ENCODE results near the gene TXNDC2. TPM values are rescaled to one million over a fixed set of nuclear protein-coding genes. Genes with fewer than 3 reads are reported as not detected.

TXNDC2 gene
- total RNA-seq, 1 donor from 2014 or later: not detected

DNA sequence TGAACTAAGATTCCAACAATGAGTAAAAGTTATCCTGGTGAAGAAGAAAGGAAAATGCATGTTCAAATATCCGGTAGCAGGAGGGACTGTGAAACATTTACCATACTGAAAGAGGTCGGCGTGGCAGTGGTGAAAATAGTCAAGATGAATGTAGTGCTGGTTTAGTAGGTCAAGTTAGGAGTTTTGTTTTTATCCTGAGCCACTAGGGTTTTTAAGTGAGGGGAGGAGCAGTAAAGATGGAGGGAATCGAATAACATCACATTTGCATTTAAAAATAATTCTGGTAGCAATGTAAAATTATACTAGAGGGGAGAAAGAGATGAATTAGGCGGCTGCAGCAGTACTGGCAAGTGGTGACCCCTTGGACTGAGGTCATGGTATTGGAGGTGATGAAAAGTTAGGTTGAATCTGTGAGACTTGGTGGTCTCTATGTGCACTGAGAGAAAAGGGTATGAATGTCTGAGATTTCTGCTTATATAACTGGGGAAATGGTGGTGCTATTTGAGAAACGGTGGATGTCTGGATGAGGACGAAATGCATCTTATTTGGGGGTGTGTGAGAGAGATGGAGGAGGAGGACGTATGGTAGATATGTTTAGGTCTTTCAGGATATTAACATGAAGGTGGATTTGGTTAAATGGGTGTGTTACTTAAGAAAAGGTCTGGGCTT is 33.9 kb downstream of the TXNDC2 start:
- intact Hi-C loops (cut with DNase I): loop anchor here (10.0 kb wide), 3 partner anchors 585 to 815 kb away; partner anchors contain the start of genes ANKRD12, NDUFV2 and TWSG1

GRCh38 chr18:9922592-9923311 is 37.0 kb downstream of the TXNDC2 start:
- intact Hi-C loops (cut with DNase I): no loop called here
- H3K4me1 ChIP-seq: peaks cover 9 to 61% of the 10 kb centered on the region in 2 donors

More for the DNA sequence above, 33.9 kb downstream of the TXNDC2 start:
- Histone ChIP-seq H3K36me3 (no peaks in the 10 kb centered on the region), H3K4me1 (peaks cover 9 to 51% of the 10 kb centered on the region in 2 donors), H3K9me3 (no peaks in the 10 kb centered on the region), H3K27me3 (no peaks in the 10 kb centered on the region), H3K4me3 (no peak overlapping the region), H3K27ac (peak overlapping the region in 1 of 2 donors; percentile 11)
- TF ChIP-seq CTCF (IDR thresholded peaks at IDR 0.05): no peak
- DNase-seq (ENCODE audit: low spot score in 2 of 2): no peak

DNA sequence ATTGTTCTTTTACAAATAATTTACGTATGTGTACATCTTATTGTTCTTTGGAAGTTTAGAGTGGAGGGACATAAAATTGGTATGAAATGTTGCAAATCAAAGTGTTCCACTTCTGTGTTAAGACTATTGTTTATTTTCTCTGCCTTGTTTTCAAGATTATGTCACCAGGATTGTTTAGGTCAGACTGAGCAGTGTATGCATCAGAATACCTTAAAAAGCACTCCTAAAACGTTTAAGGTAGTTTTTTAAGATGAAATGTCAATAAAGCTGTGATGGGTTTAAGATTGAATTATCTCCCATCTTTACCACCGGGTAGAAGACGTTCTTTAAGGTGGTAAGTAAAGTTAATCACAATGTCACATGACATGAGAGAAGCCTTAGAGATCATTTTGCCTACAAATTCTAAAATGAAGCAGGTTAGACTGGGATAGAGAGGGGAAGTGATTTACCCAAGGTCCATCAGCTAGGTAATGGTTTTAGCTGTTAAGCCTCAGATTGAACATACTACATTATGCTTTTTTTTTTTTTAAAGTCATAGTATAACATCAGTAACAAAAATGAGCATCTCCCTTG is 38.7 kb downstream of the TXNDC2 start:
- intact Hi-C loops (cut with DNase I): no loop called here
- no peak for DNase-seq (ENCODE audit: low spot score in 2 of 2)
- Histone ChIP-seq H3K4me1 (peaks cover 0 to 61% of the 10 kb centered on the region in 2 donors), H3K36me3 (no peaks in the 10 kb centered on the region), H3K4me3 (peak overlapping the region in 1 of 2 donors; percentile 27), H3K9me3 (no peaks in the 10 kb centered on the region), H3K27me3 (no peaks in the 10 kb centered on the region), H3K27ac (peak overlapping the region; percentile 60 to 80)
- no peak for TF ChIP-seq CTCF (IDR thresholded peaks at IDR 0.05)

More at GRCh38 chr18:9922592-9923311, 37.0 kb downstream of the TXNDC2 start:
- Histone ChIP-seq H3K27me3 (no peaks in the 10 kb centered on the region), H3K9me3 (no peaks in the 10 kb centered on the region), H3K36me3 (no peaks in the 10 kb centered on the region), H3K4me3 (peak overlapping the region in 1 of 2 donors; percentile 11), H3K27ac (peak overlapping the region; percentile 21 to 54)
- no peak for DNase-seq (ENCODE audit: low spot score in 2 of 2)
- no peak for TF ChIP-seq CTCF (IDR thresholded peaks at IDR 0.05)

- no peak for TF ChIP-seq CTCF (IDR thresholded peaks at IDR 0.05)
Observed at GRCh38 chr18:9925369-9925768, 39.6 kb downstream of the TXNDC2 start.

DNA sequence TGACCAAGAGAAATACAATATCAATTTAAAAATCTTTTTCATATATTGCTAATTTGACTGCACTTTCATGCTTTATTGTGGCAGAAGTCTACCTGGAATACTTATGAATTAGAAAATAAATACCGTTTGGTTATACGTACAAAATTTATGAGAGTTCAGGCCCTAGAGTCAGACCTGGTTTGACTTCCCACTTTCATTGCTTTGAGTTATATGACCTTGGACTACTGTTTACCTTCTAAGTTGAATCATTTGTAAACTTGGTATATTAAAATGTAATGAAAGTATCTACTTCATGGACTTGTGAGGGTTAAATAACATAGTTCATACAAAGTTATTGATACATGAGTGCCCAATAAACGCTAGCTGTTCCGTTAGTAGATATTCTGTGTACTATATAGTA is 40.0 kb downstream of the TXNDC2 start:
- Histone ChIP-seq H3K4me3 (peak overlapping the region; percentile 2 to 4), H3K27me3 (no peaks in the 10 kb centered on the region), H3K9me3 (no peaks in the 10 kb centered on the region), H3K36me3 (no peaks in the 10 kb centered on the region), H3K4me1 (peaks cover 0 to 60% of the 10 kb centered on the region in 2 donors), H3K27ac (peak overlapping the region; percentile 64 to 80)
- no peak for TF ChIP-seq CTCF (IDR thresholded peaks at IDR 0.05)
- intact Hi-C loops (cut with DNase I): loop anchor here (5.0 kb wide), 1 partner anchor 308 kb away; no protein-coding TSS in a partner anchor
- no peak for DNase-seq (ENCODE audit: low spot score in 2 of 2)

More at GRCh38 chr18:9925369-9925768, 39.6 kb downstream of the TXNDC2 start:
- Histone ChIP-seq H3K4me1 (peaks cover 0 to 61% of the 10 kb centered on the region in 2 donors), H3K27ac (peak overlapping the region; percentile 64 to 80), H3K36me3 (no peaks in the 10 kb centered on the region), H3K4me3 (peak overlapping the region; percentile 2 to 27), H3K9me3 (no peaks in the 10 kb centered on the region), H3K27me3 (no peaks in the 10 kb centered on the region)
- intact Hi-C loops (cut with DNase I): loop anchor here (5.0 kb wide), 1 partner anchor 308 kb away; no protein-coding TSS in a partner anchor
- no peak for DNase-seq (ENCODE audit: low spot score in 2 of 2)

All from ascending aorta (tissue), 2 donors.